Measurements from ENCODE around the gene ARHGAP28. TPM values are rescaled to one million over a fixed set of nuclear protein-coding genes. Genes with fewer than 3 reads are reported as not detected.

ARHGAP28 gene
- total RNA-seq, 1 experiment from 2014 or later = 9.2 TPM

GRCh38 chr18:6879508-6880195 lies 150.1 kb downstream of the ARHGAP28 start:
- Histone ChIP-seq H2BK20ac (ENCODE audit: low read depth, low read length, poor library complexity, severe bottlenecking) (no peak overlapping the region), H4K5ac (ENCODE audit: insufficient read length, low read depth, low read length) (no peak overlapping the region), H2BK12ac (ENCODE audit: insufficient read length, low read depth, low read length) (no peak overlapping the region), H4K8ac (replicated peaks; ENCODE audit: insufficient read length, low read depth, low read length) (no peak overlapping the region), H2BK5ac (ENCODE audit: insufficient read length, low read length) (no peak overlapping the region), H4K20me1 (ENCODE audit: control insufficient read depth, insufficient read depth, insufficient read length) (no peaks in the 10 kb centered on the region), H2AK5ac (ENCODE audit: insufficient read length, low read length) (no peak overlapping the region), H2BK15ac (ENCODE audit: low read depth, low read length) (no peak overlapping the region), H3K23me2 (ENCODE audit: insufficient read length, low read depth, low read length, poor library complexity, severe bottlenecking) (no peaks in the 10 kb centered on the region), H3K4ac (ENCODE audit: low read depth, low read length) (no peak overlapping the region), H3K27me3 (ENCODE audit: insufficient read depth, low read length) (no peaks in the 10 kb centered on the region), H3K56ac (ENCODE audit: insufficient read length, low read depth, low read length) (no peak overlapping the region), H3K9ac (ENCODE audit: extremely low read depth, insufficient read length, low read length) (no peak overlapping the region), H3K23ac (ENCODE audit: insufficient read length, low read depth, low read length) (no peak overlapping the region), H3K14ac (ENCODE audit: insufficient read depth, low read length) (no peak overlapping the region), H4K91ac (ENCODE audit: insufficient read length, low read depth, low read length) (no peak overlapping the region), H3K4me2 (ENCODE audit: insufficient read depth, insufficient read length, low read length) (peak overlapping the region; percentile 9), H3K79me1 (ENCODE audit: insufficient read depth, low read depth, low read length, poor library complexity, severe bottlenecking) (no peaks in the 10 kb centered on the region), H2AFZ (ENCODE audit: low read length) (no peak overlapping the region), H3K18ac (ENCODE audit: insufficient read length, low read depth, low read length) (no peak overlapping the region), H2BK120ac (ENCODE audit: low read depth, low read length, poor library complexity, severe bottlenecking) (no peak overlapping the region), H3K79me2 (ENCODE audit: insufficient read depth, low read length) (no peaks in the 10 kb centered on the region), H3K27ac (ENCODE audit: insufficient read length, low read depth, low read length) (peak overlapping the region; percentile 13), H3T11ph (ENCODE audit: low read length) (no peak overlapping the region), H3K4me1 (ENCODE audit: insufficient read depth, low read length) (peaks cover 14% of the 10 kb centered on the region), H3K9me3 (ENCODE audit: control insufficient read depth, low read depth, low read length) (no peaks in the 10 kb centered on the region)
- Mint-ChIP-seq H3K27ac (peak overlapping the region in 2 of 3 experiments; percentile 1 to 68; a peak in 4 of 7 replicates), H3K36me3 (ENCODE audit: insufficient read depth in 1 of 3, low read depth in 3 of 3) (peaks cover 2 to 11% (median 5%) of the 10 kb centered on the region in 3 experiments; a peak in 4 of 7 replicates), H3K4me1 (peaks cover 26 to 32% of the 10 kb centered on the region in 2 experiments), H3K4me3 (no peak overlapping the region; a peak in 1 of 5 replicates), H3K27me3 (ENCODE audit: low read depth) (no peaks in the 10 kb centered on the region), H3K9me3 (no peaks in the 10 kb centered on the region; a peak in 1 of 5 replicates)
- no CpG with 5 or more reads among the region's 14 CpGs for WGBS (ENCODE audit: extremely low coverage, insufficient read length, low lambda C conversion rate)
- DNase-seq = no peak
- no peak for TF ChIP-seq CTCF (conservative IDR thresholded peaks at IDR 0.05)
